Neuronal stem cell (in vitro differentiated cells): ENCODE data around the gene TNRC18.
A peak's percentile ranks its signal among the peaks of the same experiment; 100 is the strongest.

Experiments used
- DNase-seq: peaks from one replicate; pipeline ENCODE4 v3.0.0-alpha.2; 2013; ENCODE audit warnings: low spot score
- H2AFZ ChIP-seq: one replicate; pipeline ENCODE4 v1.6.1; 2013; ENCODE audit warnings: mild to moderate bottlenecking, low read length, inconsistent platforms
- H2AK5ac ChIP-seq: 2 replicates; pipeline ENCODE4 v1.6.1; 2013; ENCODE audit warnings: low read depth, mild to moderate bottlenecking, inconsistent platforms, low read length, moderate library complexity, mixed read lengths
- H2BK120ac ChIP-seq: 2 replicates; pipeline ENCODE4 v1.6.1; 2013; ENCODE audit warnings: low read depth, mild to moderate bottlenecking, inconsistent platforms, low read length, moderate library complexity, mixed read lengths
- H2BK12ac ChIP-seq: one replicate; pipeline ENCODE4 v1.6.1; 2013; ENCODE audit warnings: low read length, inconsistent platforms
- H2BK15ac ChIP-seq: 2 replicates; pipeline ENCODE4 v1.6.1; 2013; ENCODE audit warnings: mild to moderate bottlenecking, low read length, inconsistent platforms, mixed read lengths
- H2BK5ac ChIP-seq: one replicate; pipeline ENCODE4 v1.6.1; 2013; ENCODE audit warnings: inconsistent platforms, mild to moderate bottlenecking, low read length, moderate library complexity
- H3K14ac ChIP-seq: one replicate; pipeline ENCODE4 v1.6.1; 2013; ENCODE audit warnings: low read length, inconsistent platforms
- H3K18ac ChIP-seq: 2 replicates; pipeline ENCODE4 v1.6.1; 2013; ENCODE audit warnings: low read length, inconsistent platforms
- H3K23ac ChIP-seq: 2 replicates; pipeline ENCODE4 v1.6.1; 2013; ENCODE audit warnings: low read depth, mild to moderate bottlenecking, mixed read lengths, low read length, inconsistent platforms; ENCODE audit not compliant: poor library complexity
- H3K27ac ChIP-seq: replicated peaks from 3 replicates; pipeline ENCODE4 v1.5.1; 2013; ENCODE audit warnings: low read length, inconsistent platforms
- H3K27me3 ChIP-seq, 3 experiments: 2 replicates each; pipeline ENCODE4 v1.6.1; 2013; ENCODE audit warnings: low read length in 3 of 3, mild to moderate bottlenecking in 2 of 3, inconsistent platforms in 1 of 3, low read depth in 1 of 3, mixed read lengths in 1 of 3, moderate library complexity in 1 of 3; ENCODE audit not compliant: control insufficient read depth in 3 of 3, insufficient read depth in 3 of 3
- H3K36me3 ChIP-seq, 2 donors: replicated peaks in 1 of 2; 2 replicates each; pipeline ENCODE4 v1.6.1; 2013; ENCODE audit warnings: low read length in 2 of 2; ENCODE audit not compliant: control insufficient read depth in 2 of 2, insufficient read depth in 2 of 2
- H3K4ac ChIP-seq: 2 replicates; pipeline ENCODE4 v1.6.1; 2013; ENCODE audit warnings: inconsistent platforms, mild to moderate bottlenecking, low read length, moderate library complexity
- H3K4me1 ChIP-seq, 2 donors: 1 replicate in 1 of 2; 2 replicates in 1 of 2; pipeline ENCODE4 v1.6.1; 2013; ENCODE audit warnings: low read length in 2 of 2, low read depth in 1 of 2; ENCODE audit not compliant: control insufficient read depth in 2 of 2, insufficient read depth in 1 of 2
- H3K4me2 ChIP-seq: one replicate; pipeline ENCODE4 v1.6.1; 2013; ENCODE audit warnings: mild to moderate bottlenecking, low read length, inconsistent platforms; ENCODE audit not compliant: insufficient read depth, poor library complexity, severe bottlenecking
- H3K4me3 ChIP-seq, 2 donors: 2 replicates each; pipeline ENCODE4 v1.5.1; 2013; ENCODE audit warnings: low read length in 2 of 2, mild to moderate bottlenecking in 2 of 2, inconsistent platforms in 1 of 2, moderate library complexity in 1 of 2
- H3K79me1 ChIP-seq: one replicate; pipeline ENCODE4 v1.6.1; 2013; ENCODE audit warnings: low read depth, mild to moderate bottlenecking, inconsistent platforms, low read length, moderate library complexity
- H3K9ac ChIP-seq: one replicate; pipeline ENCODE4 v1.6.1; 2013; ENCODE audit warnings: mild to moderate bottlenecking, low read depth, low read length, inconsistent platforms; ENCODE audit not compliant: poor library complexity
- H3K9me3 ChIP-seq, 2 donors: replicated peaks in 1 of 2; 2 replicates each; pipeline versions ENCODE3 to v1.6.1; 2013; ENCODE audit warnings: low read length in 2 of 2, mild to moderate bottlenecking in 2 of 2, inconsistent platforms in 1 of 2, low read depth in 1 of 2, mixed read lengths in 1 of 2, moderate library complexity in 1 of 2; ENCODE audit not compliant: control insufficient read depth in 2 of 2, insufficient read depth in 1 of 2
- H4K8ac ChIP-seq: one replicate; pipeline ENCODE4 v1.6.1; 2013; ENCODE audit warnings: low read depth, mild to moderate bottlenecking, inconsistent platforms, low read length, moderate library complexity
- H4K91ac ChIP-seq: one replicate; pipeline ENCODE4 v1.6.1; 2013; ENCODE audit warnings: low read length, low read depth, mild to moderate bottlenecking, inconsistent platforms; ENCODE audit not compliant: poor library complexity
- WGBS, 2 donors: extraction: QIAGEN DNeasy Blood & Tissue Kit; methylation state at CpG; one replicate each; pipeline ENCODE4 v1.1.7; 2013; ENCODE audit warnings: missing lambda C conversion rate in 2 of 2, mixed read lengths in 1 of 2; ENCODE audit not compliant: insufficient read length in 2 of 2, insufficient replicate concordance in 1 of 2; ENCODE audit errors: extremely low coverage in 2 of 2; 5-methylcytosine and 5-hydroxymethylcytosine counted together

Gene TNRC18

DNA sequence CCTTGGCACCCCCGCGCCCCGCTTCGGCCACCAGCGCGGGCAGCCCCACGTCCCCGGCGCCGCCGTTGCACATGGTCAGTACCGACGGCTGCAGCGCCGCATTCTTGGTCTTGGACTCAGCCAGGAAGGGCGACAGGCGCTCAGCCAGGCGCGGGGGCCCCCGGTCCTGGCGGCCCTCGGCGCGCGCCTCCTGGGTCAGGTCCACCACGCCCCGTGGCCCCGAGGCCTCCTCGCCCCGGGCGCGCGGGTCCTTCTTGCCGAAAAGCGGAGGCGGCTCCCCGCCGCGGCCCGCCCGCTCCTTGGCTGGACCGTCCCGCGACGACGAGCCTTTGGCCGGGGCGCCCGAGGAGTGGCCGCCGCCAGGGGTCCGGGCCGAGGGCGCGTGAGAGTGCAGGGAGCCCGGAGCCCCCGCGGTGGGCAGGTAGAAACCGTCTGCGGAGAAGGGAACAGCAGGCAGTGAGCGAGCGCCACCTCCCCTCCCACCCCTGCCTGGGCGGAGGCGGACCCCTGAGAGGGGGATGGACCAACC lies 34.7 kb downstream of the TNRC18 start:
- Histone ChIP-seq H3K27ac (no peak overlapping the region), H4K8ac (no peak overlapping the region), H3K27me3 (peaks cover 0 to 2% (median 0%) of the 10 kb centered on the region in 3 experiments), H3K23ac (no peak overlapping the region), H3K4me1 (peaks cover 2 to 3% of the 10 kb centered on the region in 2 donors), H3K9ac (peak overlapping the region; percentile 60), H3K4me3 (no peak overlapping the region), H3K14ac (peak overlapping the region; percentile 8), H3K36me3 (peaks cover 25 to 82% of the 10 kb centered on the region in 2 donors), H2BK15ac (no peak overlapping the region), H3K79me1 (peaks cover 15% of the 10 kb centered on the region), H2BK12ac (no peak overlapping the region), H4K91ac (no peak overlapping the region), H2BK120ac (no peak overlapping the region), H2AK5ac (no peak overlapping the region), H3K9me3 (no peaks in the 10 kb centered on the region), H2BK5ac (no peak overlapping the region), H3K18ac (peak overlapping the region; percentile 90), H2AFZ (no peak overlapping the region), H3K4me2 (peak overlapping the region; percentile 11), H3K4ac (no peak overlapping the region)
- no peak for DNase-seq
- WGBS, 2 donors: no CpG with 5 or more reads among the region's 64 CpGs

DNA sequence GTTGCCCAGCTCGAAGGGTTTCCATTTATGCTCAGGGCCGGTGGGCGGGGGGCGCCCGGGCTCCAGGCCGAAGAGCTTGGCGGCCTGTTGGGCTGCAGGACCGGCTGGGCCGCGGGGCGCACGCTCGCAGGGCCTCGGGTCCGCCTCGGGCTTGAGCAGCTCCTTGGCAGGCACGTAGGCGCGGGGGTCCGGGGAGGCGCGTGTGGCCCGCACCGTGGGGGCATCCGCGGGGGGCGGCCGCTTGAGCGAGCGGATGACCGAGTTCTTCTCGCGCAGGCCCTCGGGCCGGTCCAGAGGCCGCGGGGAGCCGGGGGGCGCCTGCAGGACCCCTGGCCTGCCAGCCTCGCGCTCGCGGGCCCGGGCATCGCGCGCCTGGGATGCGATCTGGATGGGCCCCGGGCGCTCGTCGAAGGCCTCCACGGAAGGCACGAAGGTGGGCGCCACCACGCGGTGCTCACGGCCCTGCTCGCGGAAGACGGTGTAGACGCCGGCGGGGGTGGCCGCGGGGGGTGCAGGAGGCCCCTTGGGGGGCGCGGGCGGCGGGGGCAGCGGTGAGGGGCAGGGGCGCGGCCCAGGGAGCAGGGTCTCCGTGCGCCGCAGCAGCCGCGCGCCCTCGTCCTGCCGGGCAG lies 35.2 kb downstream of the TNRC18 start:
- Histone ChIP-seq H3K4me1 (peaks cover 3 to 8% of the 10 kb centered on the region in 2 donors), H2BK5ac (peak overlapping the region; percentile 53), H3K18ac (peak overlapping the region; percentile 90), H3K27ac (no peak overlapping the region), H3K36me3 (peaks cover 22 to 76% of the 10 kb centered on the region in 2 donors), H3K9me3 (no peaks in the 10 kb centered on the region), H3K14ac (no peak overlapping the region), H3K4me2 (no peak overlapping the region), H2BK120ac (no peak overlapping the region), H3K4ac (no peak overlapping the region), H2AK5ac (no peak overlapping the region), H2BK15ac (no peak overlapping the region), H3K79me1 (peaks cover 15% of the 10 kb centered on the region), H2AFZ (no peak overlapping the region), H3K27me3 (peaks cover 0 to 2% (median 0%) of the 10 kb centered on the region in 3 experiments), H4K91ac (no peak overlapping the region), H2BK12ac (no peak overlapping the region), H3K9ac (peak overlapping the region; percentile 60), H4K8ac (no peak overlapping the region), H3K23ac (no peak overlapping the region), H3K4me3 (no peak overlapping the region)
- no CpG with 5 or more reads among the region's 81 CpGs for WGBS, 2 donors
- no peak for DNase-seq

DNA sequence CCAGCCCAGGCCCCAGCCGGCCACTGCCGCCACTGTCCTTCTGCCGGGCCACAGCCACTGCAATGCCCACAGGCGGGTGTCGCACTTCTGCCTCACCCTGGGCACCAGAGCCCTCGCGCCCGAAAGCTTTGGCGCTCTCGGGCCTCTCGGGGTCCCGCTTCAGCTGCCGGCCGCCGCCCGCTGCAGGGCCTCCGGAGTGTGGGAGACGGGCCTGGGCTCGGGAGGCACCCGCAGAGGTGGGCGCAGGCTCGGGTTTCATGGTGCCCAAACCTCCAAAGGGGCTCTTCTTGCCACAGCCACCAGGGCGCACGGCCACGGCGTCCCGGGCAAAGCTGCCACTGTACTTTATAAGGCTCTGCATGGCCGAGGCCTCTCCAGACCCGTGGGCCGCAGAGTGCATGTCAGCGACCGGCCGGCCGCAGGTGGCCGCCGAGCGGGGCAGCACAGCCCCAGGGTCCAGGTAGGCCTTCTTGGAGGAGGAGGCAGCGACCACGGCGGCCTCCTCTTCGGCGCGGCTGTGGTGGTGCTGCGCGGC lies 35.9 kb downstream of the TNRC18 start:
- WGBS, 2 donors: no CpG with 5 or more reads among the region's 45 CpGs
- Histone ChIP-seq H3K9me3 (no peaks in the 10 kb centered on the region), H3K4me1 (peaks cover 8 to 14% of the 10 kb centered on the region in 2 donors), H3K27me3 (peaks cover 0 to 2% (median 0%) of the 10 kb centered on the region in 3 experiments), H4K8ac (no peak overlapping the region), H2AK5ac (no peak overlapping the region), H3K4ac (no peak overlapping the region), H3K9ac (no peak overlapping the region), H3K36me3 (peaks cover 18 to 70% of the 10 kb centered on the region in 2 donors), H2BK15ac (no peak overlapping the region), H2BK120ac (no peak overlapping the region), H3K4me3 (no peak overlapping the region), H2BK12ac (no peak overlapping the region), H3K27ac (no peak overlapping the region), H4K91ac (no peak overlapping the region), H3K18ac (peak overlapping the region; percentile 57), H3K4me2 (no peak overlapping the region), H2BK5ac (peak overlapping the region; percentile 19), H2AFZ (no peak overlapping the region), H3K23ac (no peak overlapping the region), H3K14ac (no peak overlapping the region), H3K79me1 (peaks cover 14% of the 10 kb centered on the region)
- DNase-seq: no peak

DNA sequence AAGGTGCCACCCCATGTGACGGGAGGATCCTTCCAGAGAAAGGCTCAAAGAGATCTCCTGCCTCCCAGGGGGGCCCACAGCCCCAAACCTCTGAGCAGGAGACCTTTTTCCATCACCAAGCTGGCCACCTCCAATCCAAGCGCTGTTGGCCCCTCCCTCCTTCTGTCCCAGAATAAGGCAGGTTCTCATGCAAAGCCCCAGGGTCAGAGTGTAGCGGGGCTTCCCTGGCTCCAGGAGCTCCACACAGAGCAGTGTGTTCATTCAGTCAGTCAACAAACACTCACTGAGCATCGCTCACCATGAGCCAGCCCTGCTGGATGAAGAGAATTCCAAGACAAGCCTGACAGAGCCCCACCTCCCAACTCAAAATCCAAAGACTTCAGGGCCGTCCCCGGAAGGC lies 39.0 kb downstream of the TNRC18 start:
- H3K9ac ChIP-seq: no peak overlapping the region
- H2BK5ac ChIP-seq: no peak overlapping the region
- H4K91ac ChIP-seq: no peak overlapping the region
- no peak overlapping the region for H2BK12ac ChIP-seq
- H2BK120ac ChIP-seq: no peak overlapping the region
- H3K18ac ChIP-seq: no peak overlapping the region
- H3K9me3 ChIP-seq: no peaks in the 10 kb centered on the region
- peak overlapping the region; percentile 19 for H2AK5ac ChIP-seq
- no peak overlapping the region for H2AFZ ChIP-seq
- peaks cover 12 to 52% of the 10 kb centered on the region in 2 donors for H3K36me3 ChIP-seq
- peaks cover 32% of the 10 kb centered on the region for H3K79me1 ChIP-seq
- peaks cover 17 to 23% of the 10 kb centered on the region in 2 donors for H3K4me1 ChIP-seq
- H3K4me2 ChIP-seq: no peak overlapping the region
- no peak overlapping the region for H3K23ac ChIP-seq
- H4K8ac ChIP-seq: no peak overlapping the region
- WGBS, 2 donors: no CpG with 5 or more reads among the region's 6 CpGs
- no peak overlapping the region for H3K4ac ChIP-seq
- peaks cover 0 to 2% (median 0%) of the 10 kb centered on the region in 3 experiments for H3K27me3 ChIP-seq
- no peak for DNase-seq
- H2BK15ac ChIP-seq: no peak overlapping the region
- no peak overlapping the region for H3K4me3 ChIP-seq
- no peak overlapping the region for H3K14ac ChIP-seq
- no peak overlapping the region for H3K27ac ChIP-seq
